CD4-positive, alpha-beta T cell (primary cell): ENCODE data around the gene RNF175. TPM values are rescaled to one million over a fixed set of nuclear protein-coding genes. Genes with fewer than 3 reads are reported as not detected.

Experiments used
- ATAC-seq: fragments of 200-7000 bp; cut with Tn5 transposase; one replicate; pipeline ENCODE4 v1.10.0; 2022; ENCODE audit warnings: mild to moderate bottlenecking; ENCODE audit not compliant: poor library complexity
- CTCF ChIA-PET: fragments of 350-600 bp; sonication (Branson Sonifier 250); formaldehyde crosslinking; loops from one replicate; lab custom pipeline; 2021; ENCODE audit warnings: antibody characterized with exemption, inconsistent platforms; lab: Charles Lee
- POLR2A ChIA-PET: fragments of 350-600 bp; sonication (Branson Sonifier 250); formaldehyde crosslinking; loops from one replicate; lab custom pipeline; 2021; ENCODE audit warnings: antibody characterized with exemption, inconsistent platforms; lab: Charles Lee
- DNase-seq, 14 experiments: peaks; one replicate each; pipeline ENCODE4 v3.0.0-alpha.2; 2013 to 2020; ENCODE audit warnings: mixed read lengths in 2 of 14
- H3K27ac ChIP-seq, 2 donors: one replicate each; pipeline versions ENCODE4 v1.5.1 to v1.7.0; 2013; ENCODE audit warnings: low read length in 2 of 2, low read depth in 1 of 2, mild to moderate bottlenecking in 1 of 2
- H3K27me3 ChIP-seq, 2 experiments: 1 replicate in 1 of 2; 2 replicates in 1 of 2; pipeline versions ENCODE4 v1.6.1 to v1.7.0; 2013; ENCODE audit warnings: low read length in 2 of 2, control low read depth in 1 of 2, mild to moderate bottlenecking in 1 of 2, moderate library complexity in 1 of 2; ENCODE audit not compliant: insufficient read depth in 2 of 2, control insufficient read depth in 1 of 2
- H3K36me3 ChIP-seq: one replicate; pipeline ENCODE4 v1.6.1; 2013; ENCODE audit warnings: low read length, control low read depth; ENCODE audit not compliant: insufficient read depth
- H3K4me1 ChIP-seq: one replicate; pipeline ENCODE4 v1.6.1; 2013; ENCODE audit warnings: low read length, control low read depth; ENCODE audit not compliant: insufficient read depth
- H3K4me3 ChIP-seq: one replicate; pipeline ENCODE4 v1.5.1; 2013; ENCODE audit warnings: mild to moderate bottlenecking, low read length, moderate library complexity
- H3K9me3 ChIP-seq, 2 experiments: 1 replicate in 1 of 2; 2 replicates in 1 of 2; pipeline versions ENCODE4 v1.6.1 to v1.7.0; 2013; ENCODE audit warnings: low read length in 2 of 2, mild to moderate bottlenecking in 2 of 2, control low read depth in 1 of 2, moderate library complexity in 1 of 2; ENCODE audit not compliant: control insufficient read depth in 1 of 2, insufficient read depth in 1 of 2
- H3K27ac Mint-ChIP-seq: one replicate; pipeline ENCODE4 v1.8.0; 2020; ENCODE audit warnings: mixed read lengths
- H3K27me3 Mint-ChIP-seq: one replicate; pipeline ENCODE4 v1.8.0; 2021; ENCODE audit warnings: mixed read lengths
- H3K36me3 Mint-ChIP-seq: one replicate; pipeline ENCODE4 v1.8.0; 2021; ENCODE audit warnings: low read depth, mixed read lengths
- H3K4me1 Mint-ChIP-seq: one replicate; pipeline ENCODE4 v1.8.0; 2021; ENCODE audit warnings: low read depth, mixed read lengths
- H3K4me3 Mint-ChIP-seq: one replicate; pipeline ENCODE4 v1.8.0; 2020; ENCODE audit warnings: mild to moderate bottlenecking, mixed read lengths
- H3K9me3 Mint-ChIP-seq: one replicate; pipeline ENCODE4 v1.8.0; 2020; ENCODE audit warnings: mixed read lengths
- CTCF ChIP-seq: fragments of 200-600 bp; IDR thresholded peaks from one replicate; pipeline ENCODE4 v1.8.0; 2022; ENCODE audit warnings: antibody characterized with exemption, mild to moderate bottlenecking
- intact Hi-C, 2 experiments: fragments of 100-400 bp; cut with DNase I in 1 of 2; cut with micrococcal nuclease in 1 of 2; formaldehyde crosslinking; loops; one replicate each; pipeline versions ENCODE4 v1.15.1 to v1.9.0; 2023 to 2025; cut with DNase I, micrococcal nuclease
- total RNA-seq, 174 experiments: library from RNA in 2 of 174; stranded (reverse) in 2 of 174; gene quantifications; one replicate each; pipeline ENCODE4 v1.2.3 and lab custom pipeline; 2021 to 2026

The RNF175 gene
- total RNA-seq, 2 experiments from 2014 or later, result 1.4 to 1.8 TPM

GRCh38 chr4:153728151-153728550, 31.7 kb downstream of the RNF175 start:
- intact Hi-C loops, result no loop called here
- no peak overlapping the region for H3K4me3 Mint-ChIP-seq
- Histone ChIP-seq H3K4me1 (no peaks in the 10 kb centered on the region), H3K4me3 (no peak overlapping the region), H3K27me3 (no peaks in the 10 kb centered on the region), H3K36me3 (no peaks in the 10 kb centered on the region), H3K27ac (no peak overlapping the region), H3K9me3 (no peaks in the 10 kb centered on the region)
- ChIA-PET POLR2A (no interaction called here), CTCF (no interaction called here)
- no peaks in the 10 kb centered on the region for H3K9me3 Mint-ChIP-seq
- TF ChIP-seq CTCF, result no peak
- H3K36me3 Mint-ChIP-seq, result no peaks in the 10 kb centered on the region
- ATAC-seq, result no peak
- no peaks in the 10 kb centered on the region for H3K4me1 Mint-ChIP-seq
- DNase-seq, result no peak
- H3K27me3 Mint-ChIP-seq, result no peaks in the 10 kb centered on the region
- no peak overlapping the region for H3K27ac Mint-ChIP-seq

GRCh38 chr4:153725831-153726154, 34.0 kb downstream of the RNF175 start:
- intact Hi-C loops, result no loop called here
- Histone ChIP-seq H3K27ac (no peak overlapping the region), H3K4me3 (no peak overlapping the region), H3K36me3 (no peaks in the 10 kb centered on the region), H3K9me3 (no peaks in the 10 kb centered on the region), H3K4me1 (no peaks in the 10 kb centered on the region), H3K27me3 (no peaks in the 10 kb centered on the region)
- TF ChIP-seq CTCF, result no peak
- no peak for DNase-seq
- CTCF ChIA-PET, result no interaction called here
- H3K27me3 Mint-ChIP-seq, result no peaks in the 10 kb centered on the region
- no peaks in the 10 kb centered on the region for H3K4me1 Mint-ChIP-seq
- H3K36me3 Mint-ChIP-seq, result no peaks in the 10 kb centered on the region
- no peak overlapping the region for H3K4me3 Mint-ChIP-seq
- no peak for ATAC-seq
- H3K27ac Mint-ChIP-seq, result no peak overlapping the region
- H3K9me3 Mint-ChIP-seq, result no peaks in the 10 kb centered on the region
- POLR2A ChIA-PET, result no interaction called here

GRCh38 chr4:153725136-153725830, 34.5 kb downstream of the RNF175 start:
- H3K36me3 ChIP-seq, result no peaks in the 10 kb centered on the region
- POLR2A ChIA-PET, result no interaction called here
- H3K27me3 ChIP-seq, result no peaks in the 10 kb centered on the region
- H3K4me1 Mint-ChIP-seq, result no peaks in the 10 kb centered on the region
- H3K9me3 Mint-ChIP-seq, result no peaks in the 10 kb centered on the region
- no peak for DNase-seq
- no peaks in the 10 kb centered on the region for H3K27me3 Mint-ChIP-seq
- CTCF ChIA-PET, result no interaction called here
- H3K27ac Mint-ChIP-seq, result no peak overlapping the region
- ATAC-seq, result no peak
- H3K27ac ChIP-seq, result no peak overlapping the region
- H3K4me1 ChIP-seq, result no peaks in the 10 kb centered on the region
- intact Hi-C loops, result no loop called here
- no peak overlapping the region for H3K4me3 ChIP-seq
- no peak overlapping the region for H3K4me3 Mint-ChIP-seq
- H3K9me3 ChIP-seq, result no peaks in the 10 kb centered on the region
- TF ChIP-seq CTCF, result no peak
- H3K36me3 Mint-ChIP-seq, result no peaks in the 10 kb centered on the region
